GM12878 (cell line): Measurements from ENCODE around the gene SPDYE1. TPM values are rescaled to one million over a fixed set of nuclear protein-coding genes. Genes with fewer than 3 reads are reported as not detected.
A peak's percentile ranks its signal among the peaks of the same experiment; 100 is the strongest.
"Not testable (repeated sequence)": the region's sequence is repeated elsewhere in the genome, so short reads cannot be mapped to it uniquely, and the experiment has no call there.

Source experiments
- ATAC-seq: fragments of 200-7000 bp; cut with Tn5 transposase; 3 replicates; pipeline ENCODE4 v1.9.1; 2020; ENCODE audit warnings: mild to moderate bottlenecking, moderate library complexity
- BruUV-seq: library from RNA; stranded (reverse); fragments of 400-500 nt; replicated peaks from 2 replicates; lab custom pipeline; 2021; lab: Mats Ljungman, UMichigan
- CTCF ChIA-PET: fragments of 300-600 bp; sonication (Branson Sonifier 250); formaldehyde crosslinking; extraction: SDS; loops from one replicate; lab custom pipeline; 2021; ENCODE audit warnings: inconsistent platforms; lab: Yijun Ruan, JAX
- POLR2A ChIA-PET: fragments of 350-600 bp; formaldehyde crosslinking; extraction: SDS; loops from one replicate; lab custom pipeline; 2021; ENCODE audit warnings: inconsistent platforms; lab: Charles Lee
- RAD21 ChIA-PET: fragments of 300-600 bp; sonication (Branson Sonifier 250); formaldehyde crosslinking; loops from one replicate; lab custom pipeline; 2023; ENCODE audit warnings: antibody characterized with exemption; ENCODE audit not compliant: unreplicated experiment; lab: Charles Lee
- SMC1A ChIA-PET: fragments of 300-600 bp; sonication (Branson Sonifier 250); formaldehyde crosslinking; loops from one replicate; lab custom pipeline; 2023; ENCODE audit not compliant: unreplicated experiment, uncharacterized antibody; lab: Charles Lee
- DNase-seq: peaks from one replicate; pipeline ENCODE4 v3.0.0-alpha.2; 2011; ENCODE audit warnings: low read depth, low spot score
- FAIRE-seq: peaks from 3 replicates; lab custom pipeline; 2011; peaks lifted over from hg19 to GRCh38; lab: Jason Lieb, UNC
- H2AFZ ChIP-seq: 2 replicates; pipeline ENCODE4 v1.6.0; 2011; ENCODE audit warnings: low read depth, low read length, control low read depth; ENCODE audit not compliant: control insufficient read depth
- H3K27ac ChIP-seq: 2 replicates; pipeline ENCODE4 v1.5.1; 2011; ENCODE audit warnings: control low read depth; ENCODE audit not compliant: control insufficient read depth, insufficient read depth
- H3K27me3 ChIP-seq, 2 experiments: replicated peaks in 1 of 2; 2 replicates each; pipeline versions ENCODE4 v1.6.0 to v1.6.1; 2011; ENCODE audit warnings: low read length in 1 of 2; ENCODE audit not compliant: control insufficient read depth in 2 of 2, insufficient read depth in 2 of 2
- H3K36me3 ChIP-seq, 2 experiments: 2 replicates each; pipeline ENCODE4 v1.5.1; 2011; ENCODE audit warnings: low read length in 1 of 2; ENCODE audit not compliant: control insufficient read depth in 2 of 2, insufficient read depth in 2 of 2
- H3K4me1 ChIP-seq: 2 replicates; pipeline ENCODE4 v1.6.1; 2011; ENCODE audit warnings: mild to moderate bottlenecking, low read length, moderate library complexity, mixed read lengths; ENCODE audit not compliant: control insufficient read depth, insufficient read depth
- H3K4me2 ChIP-seq: 2 replicates; pipeline ENCODE4 v1.6.0; 2011; ENCODE audit warnings: control low read depth; ENCODE audit not compliant: control insufficient read depth, insufficient read depth
- H3K4me3 ChIP-seq: fragments of 200-600 bp; sonication (generic); 2 replicates; pipeline ENCODE4 v1.5.1; 2016
- H3K79me2 ChIP-seq: 2 replicates; pipeline ENCODE4 v1.6.0; 2011; ENCODE audit warnings: low read length; ENCODE audit not compliant: control insufficient read depth, insufficient read depth
- H3K9ac ChIP-seq: 2 replicates; pipeline ENCODE4 v1.8.0; 2011; ENCODE audit warnings: low read length, control low read depth, mixed read lengths; ENCODE audit not compliant: control insufficient read depth, insufficient read depth
- H3K9me3 ChIP-seq: replicated peaks from 3 replicates; pipeline ENCODE4 v1.5.1; 2011; ENCODE audit warnings: mild to moderate bottlenecking, low read length; ENCODE audit not compliant: control insufficient read depth, insufficient read depth
- H4K20me1 ChIP-seq: 2 replicates; pipeline ENCODE4 v1.6.0; 2011; ENCODE audit not compliant: control insufficient read depth, insufficient read depth
- FOXK2 ChIP-seq: fragments of 450-650 bp; IDR thresholded peaks from 2 replicates; pipeline ENCODE4 v1.6.1; 2017; ENCODE audit warnings: mild to moderate bottlenecking, moderate library complexity
- HDGF ChIP-seq: fragments of 450-650 bp; IDR thresholded peaks from 2 replicates; pipeline ENCODE4 v1.6.1; 2016; ENCODE audit warnings: antibody characterized with exemption
- MXI1 ChIP-seq: fragments of 150-350 bp; IDR thresholded peaks from 2 replicates; pipeline ENCODE4 v1.6.1; 2011; ENCODE audit warnings: low read depth, mild to moderate bottlenecking, inconsistent platforms, low read length, improper control_type of control experiment
- NBN ChIP-seq: fragments of 450-650 bp; IDR thresholded peaks from 2 replicates; pipeline ENCODE4 v1.6.1; 2016
- NKRF ChIP-seq: fragments of 450-650 bp; conservative IDR thresholded peaks from 2 replicates; pipeline ENCODE4 v1.6.1; 2017; ENCODE audit warnings: mild to moderate bottlenecking, moderate library complexity
- PKNOX1 ChIP-seq: fragments of 450-650 bp; IDR thresholded peaks from 2 replicates; pipeline ENCODE4 v1.6.1; 2016; ENCODE audit warnings: mild to moderate bottlenecking
- WGBS: methylation state at CpG from one replicate; pipeline ENCODE4 v1.1.6; 2016; ENCODE audit warnings: low lambda C conversion rate; ENCODE audit not compliant: insufficient replicate concordance, insufficient coverage; ENCODE audit errors: missing lambda C conversion rate; 5-methylcytosine and 5-hydroxymethylcytosine counted together
- in situ Hi-C: fragments of 300-500 bp; cut with MboI; formaldehyde crosslinking; loops from 9 replicates; pipeline ENCODE4 v1.14.3; 2018; ENCODE audit warnings: mixed read lengths
- intact Hi-C: fragments of 100-400 bp; cut with micrococcal nuclease; formaldehyde crosslinking; loops from one replicate; pipeline ENCODE4 v1.14.2; 2022; ENCODE audit not compliant: unreplicated experiment
- polyA plus RNA-seq, 11 experiments: library from polyadenylated mRNA; depleted of rRNA in 4 of 11; unstranded in 6 of 11; stranded (reverse) in 5 of 11; fragments of >200 nt; fragmentation: Nextera tagmentation in 4 of 11; fragmentation: Illumina TruSeq in 1 of 11; extraction: Ambion mirVana in 4 of 11; extraction: Trizol in 1 of 11; gene quantifications; 1 replicate in 1 of 11; 2 replicates in 10 of 11; pipeline versions ENCODE4 v1.2.1 to v1.2.3, GENCODE V29; 2011 to 2016; ENCODE audit warnings: inconsistent platforms in 2 of 11, missing spikeins in 2 of 11, low read depth in 1 of 11
- total RNA-seq, 4 experiments: library from RNA; depleted of rRNA in 3 of 4; stranded (reverse); fragments of >200 nt in 3 of 4; fragmentation: Illumina TruSeq in 1 of 4; extraction: Trizol in 1 of 4; gene quantifications; 2 replicates each; pipeline versions ENCODE4 v1.2.1 to v1.2.3, GENCODE V29; 2013 to 2021

Gene SPDYE1
- total and polyA plus RNA-seq, 10 of the 15 experiments (the other 5 are each of a cell fraction or from before 2014, with no cell fraction given), result 0.04 to 1.3 (median 0.07) TPM; not detected in 3

GRCh38 chr7:44038961-44039558 is 41.4 kb downstream of the SPDYE1 start:
- POLR2A ChIA-PET, H2AFZ ChIP-seq, H3K4me2 ChIP-seq, H3K27ac ChIP-seq, H3K36me3 ChIP-seq, H3K79me2 ChIP-seq, BruUV-seq, in situ Hi-C loops, H3K27me3 ChIP-seq, H3K9ac ChIP-seq, FAIRE-seq: not testable (repeated sequence)
- DNase-seq (peak; percentile 41), ATAC-seq (peak; percentile 87)
- ChIA-PET RAD21 (interaction anchor here (0.7 to 0.9 kb wide), 2 partner anchors 84 to 157 kb away, joined by 3 to 4 read pairs; no protein-coding TSS in a partner anchor), CTCF (interaction anchor here (0.6 kb wide), 1 partner anchor 131 kb away, joined by 3 read pairs; no protein-coding TSS in a partner anchor), SMC1A (interaction anchor here (0.6 to 0.7 kb wide), 2 partner anchors 60 to 82 kb away, joined by 3 read pairs; no protein-coding TSS in a partner anchor)
- whole genome bisulfite sequencing, result 8% methylated on average over 8 of the region's 26 CpGs
- peak overlapping the region; percentile 20; the same call in 1 of the 2 replicates for H3K4me3 ChIP-seq
- peak; percentile 73 for TF ChIP-seq PKNOX1
- peak; percentile 91 for TF ChIP-seq FOXK2
- 0 out of 2 replicates have a peak, but pooled peaks have one; percentile 38 for TF ChIP-seq MXI1
- peak; percentile 99 for TF ChIP-seq HDGF
- peak; percentile 76; the same call in 1 of the 2 replicates for TF ChIP-seq NKRF
- TF ChIP-seq NBN, result peak; percentile 48; the same call in 1 of the 2 replicates
- TF ChIP-seq, all 136 proteins: peak for 6; not testable (repeated sequence) for 130
- intact Hi-C loops, H3K4me1 ChIP-seq, H4K20me1 ChIP-seq, H3K9me3 ChIP-seq: not testable (repeated sequence)

GRCh38 chr7:44039800-44040492 is 42.2 kb downstream of the SPDYE1 start:
- POLR2A ChIA-PET, H3K4me3 ChIP-seq, DNase-seq, H3K79me2 ChIP-seq, FAIRE-seq, intact Hi-C loops, H3K4me1 ChIP-seq, BruUV-seq, H3K27me3 ChIP-seq, CTCF ChIA-PET, H2AFZ ChIP-seq, H3K27ac ChIP-seq, H3K9me3 ChIP-seq, H3K36me3 ChIP-seq, SMC1A ChIA-PET, in situ Hi-C loops, H4K20me1 ChIP-seq, RAD21 ChIA-PET: not testable (repeated sequence)
- ATAC-seq, result peak; percentile 17
- peak overlapping the region; percentile 48; the same call in 1 of the 2 replicates for H3K4me2 ChIP-seq
- 1% methylated on average over 15 of the region's 40 CpGs for WGBS
- H3K9ac ChIP-seq, result peak overlapping the region; percentile 20; the same call in 1 of the 2 replicates
